ENCODE results near the gene CLEC1B.

The CLEC1B gene

DNA sequence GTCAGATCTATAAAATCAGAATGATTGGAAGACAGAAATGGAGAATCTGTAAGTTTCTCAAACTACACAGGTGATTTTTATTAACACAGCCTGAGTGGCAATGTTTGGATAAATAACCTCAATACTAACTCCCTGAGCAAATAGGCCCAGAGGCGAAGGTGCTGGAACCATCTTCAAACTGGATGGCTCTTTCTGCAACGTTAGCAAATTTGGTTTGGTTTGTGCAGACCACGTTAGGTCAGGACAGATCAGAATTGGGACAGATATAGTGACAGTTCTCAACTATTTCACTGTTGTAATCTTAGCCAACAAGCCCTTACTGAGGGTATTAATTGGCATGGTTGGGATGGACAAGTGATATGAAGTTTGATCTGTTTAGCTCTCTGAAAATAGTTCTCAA is 22.4 kb upstream of the CLEC1B start:
- H3K4me3 ChIP-seq (ENCODE audit: low read depth, low read length), result no peak overlapping the region
- no peak for DNase-seq (ENCODE audit: low read depth)
- TF ChIP-seq POLR2A (IDR thresholded peaks at IDR 0.05; ENCODE audit: extremely low read depth, insufficient read length) (no peak), MYC (IDR thresholded peaks at IDR 0.05; ENCODE audit: low read depth, low read length) (no peak)
- TF ChIP-seq, protein P1, sequence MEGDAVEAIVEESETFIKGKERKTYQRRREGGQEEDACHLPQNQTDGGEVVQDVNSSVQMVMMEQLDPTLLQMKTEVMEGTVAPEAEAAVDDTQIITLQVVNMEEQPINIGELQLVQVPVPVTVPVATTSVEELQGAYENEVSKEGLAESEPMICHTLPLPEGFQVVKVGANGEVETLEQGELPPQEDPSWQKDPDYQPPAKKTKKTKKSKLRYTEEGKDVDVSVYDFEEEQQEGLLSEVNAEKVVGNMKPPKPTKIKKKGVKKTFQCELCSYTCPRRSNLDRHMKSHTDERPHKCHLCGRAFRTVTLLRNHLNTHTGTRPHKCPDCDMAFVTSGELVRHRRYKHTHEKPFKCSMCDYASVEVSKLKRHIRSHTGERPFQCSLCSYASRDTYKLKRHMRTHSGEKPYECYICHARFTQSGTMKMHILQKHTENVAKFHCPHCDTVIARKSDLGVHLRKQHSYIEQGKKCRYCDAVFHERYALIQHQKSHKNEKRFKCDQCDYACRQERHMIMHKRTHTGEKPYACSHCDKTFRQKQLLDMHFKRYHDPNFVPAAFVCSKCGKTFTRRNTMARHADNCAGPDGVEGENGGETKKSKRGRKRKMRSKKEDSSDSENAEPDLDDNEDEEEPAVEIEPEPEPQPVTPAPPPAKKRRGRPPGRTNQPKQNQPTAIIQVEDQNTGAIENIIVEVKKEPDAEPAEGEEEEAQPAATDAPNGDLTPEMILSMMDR (IDR thresholded peaks at IDR 0.05; ENCODE audit: low read depth, low read length), result no peak
- TF ChIP-seq, protein P2, sequence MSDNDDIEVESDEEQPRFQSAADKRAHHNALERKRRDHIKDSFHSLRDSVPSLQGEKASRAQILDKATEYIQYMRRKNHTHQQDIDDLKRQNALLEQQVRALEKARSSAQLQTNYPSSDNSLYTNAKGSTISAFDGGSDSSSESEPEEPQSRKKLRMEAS (IDR thresholded peaks at IDR 0.05; ENCODE audit: low read depth, low read length), result no peak

DNA sequence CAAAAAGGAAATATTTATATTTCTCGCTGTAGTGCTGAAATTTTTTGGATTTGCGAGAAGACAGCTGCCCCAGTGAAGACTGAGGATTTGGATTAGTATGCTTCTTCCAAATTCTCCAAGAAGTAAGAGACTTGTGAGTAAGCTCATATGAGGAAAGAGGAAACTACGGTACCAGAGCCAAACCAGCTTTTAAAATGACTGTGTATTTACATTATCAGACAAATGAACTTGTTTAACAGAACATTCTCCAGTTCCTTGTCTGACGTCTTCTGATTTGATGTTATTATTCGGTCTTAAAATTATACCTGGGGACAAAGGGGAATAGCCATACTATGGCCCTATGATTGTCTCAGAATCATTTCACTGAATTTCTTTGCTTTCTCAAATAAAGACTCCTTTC is 19.5 kb upstream of the CLEC1B start:
- TF ChIP-seq, protein P1 (IDR thresholded peaks at IDR 0.05; ENCODE audit: low read depth, low read length), result no peak
- TF ChIP-seq MYC (IDR thresholded peaks at IDR 0.05; ENCODE audit: low read depth, low read length) (no peak), POLR2A (IDR thresholded peaks at IDR 0.05; ENCODE audit: extremely low read depth, insufficient read length) (no peak)
- TF ChIP-seq, protein P2 (IDR thresholded peaks at IDR 0.05; ENCODE audit: low read depth, low read length), result no peak
- H3K4me3 ChIP-seq (ENCODE audit: low read depth, low read length), result no peak overlapping the region
- no peak for DNase-seq (ENCODE audit: low read depth)

DNA sequence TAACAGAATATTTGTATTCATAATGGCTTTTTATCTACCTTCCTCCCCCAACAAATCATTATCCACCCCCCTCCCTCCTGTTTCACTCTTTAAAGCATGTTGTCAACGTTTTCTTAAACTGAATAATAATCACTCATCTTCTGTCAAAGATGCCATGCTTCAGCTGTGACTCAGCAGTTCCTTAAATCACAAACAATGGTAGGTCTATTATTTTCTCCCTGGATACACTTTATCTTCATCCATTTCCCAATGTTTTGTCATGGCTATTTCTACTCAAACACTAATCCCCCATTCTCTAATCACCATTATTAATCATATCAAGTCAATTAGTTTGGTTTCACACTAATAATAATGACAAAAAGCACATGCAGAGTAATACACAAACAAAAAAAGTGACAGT is 18.0 kb upstream of the CLEC1B start:
- H3K4me3 ChIP-seq (ENCODE audit: low read depth, low read length), result no peak overlapping the region
- DNase-seq (ENCODE audit: low read depth), result peak; percentile 16
- TF ChIP-seq POLR2A (IDR thresholded peaks at IDR 0.05; ENCODE audit: extremely low read depth, insufficient read length) (no peak), MYC (IDR thresholded peaks at IDR 0.05; ENCODE audit: low read depth, low read length) (no peak)
- TF ChIP-seq, protein P1 (IDR thresholded peaks at IDR 0.05; ENCODE audit: low read depth, low read length), result no peak
- TF ChIP-seq, protein P2 (IDR thresholded peaks at IDR 0.05; ENCODE audit: low read depth, low read length), result no peak

DNA sequence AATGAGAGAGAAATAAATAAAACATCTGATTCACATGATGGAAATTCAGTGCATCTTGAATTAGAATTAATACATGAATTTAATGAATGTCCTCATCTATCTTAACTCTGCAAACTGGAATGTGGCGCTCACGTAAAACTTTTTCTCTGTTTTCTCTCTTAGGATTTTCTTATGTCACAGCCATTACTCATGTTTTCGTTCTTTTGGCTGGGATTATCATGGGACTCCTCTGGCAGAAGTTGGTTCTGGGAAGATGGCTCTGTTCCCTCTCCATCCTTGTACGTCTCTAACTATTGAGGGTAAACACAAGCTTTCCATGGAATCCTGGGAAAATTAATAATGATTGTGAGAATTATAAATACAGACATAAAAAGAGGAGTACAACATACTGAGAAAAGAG is 16.5 kb upstream of the CLEC1B start:
- TF ChIP-seq POLR2A (IDR thresholded peaks at IDR 0.05; ENCODE audit: extremely low read depth, insufficient read length) (no peak), MYC (IDR thresholded peaks at IDR 0.05; ENCODE audit: low read depth, low read length) (no peak)
- TF ChIP-seq, protein P2 (IDR thresholded peaks at IDR 0.05; ENCODE audit: low read depth, low read length), result no peak
- TF ChIP-seq, protein P1 (IDR thresholded peaks at IDR 0.05; ENCODE audit: low read depth, low read length), result no peak
- no peak overlapping the region for H3K4me3 ChIP-seq (ENCODE audit: low read depth, low read length)
- DNase-seq (ENCODE audit: low read depth), result no peak

DNA sequence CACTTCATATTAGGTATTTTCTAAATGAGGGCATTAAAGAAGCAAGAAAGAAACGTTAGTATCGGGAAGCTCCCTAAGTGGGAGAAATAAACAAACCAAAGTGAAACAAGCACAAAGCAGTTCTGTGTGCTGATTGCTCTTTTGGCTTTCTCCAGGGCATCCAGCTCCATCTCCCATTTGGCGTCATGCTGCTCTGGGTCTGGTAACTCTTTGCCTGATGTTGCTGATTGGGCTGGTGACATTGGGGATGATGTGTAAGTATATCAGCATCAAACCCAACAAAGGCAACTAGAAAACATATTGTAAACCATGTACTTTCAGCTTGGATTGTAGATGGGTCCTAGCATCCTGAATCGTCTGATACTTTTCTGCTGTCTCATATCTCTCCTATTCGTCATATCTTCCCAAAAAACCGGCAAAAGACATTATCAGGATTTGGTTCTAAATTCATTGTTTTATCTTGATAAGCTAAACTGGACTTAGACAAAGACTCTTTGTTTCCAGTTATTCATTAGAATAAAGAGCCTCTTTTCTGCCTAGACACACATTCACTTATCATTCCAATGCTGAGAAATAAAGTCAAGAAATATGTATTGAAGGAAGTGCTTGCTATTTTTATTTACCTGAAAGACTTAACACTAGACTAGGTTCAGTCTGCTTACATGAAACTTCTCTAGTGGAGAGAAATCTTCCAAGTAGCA is 13.9 kb upstream of the CLEC1B start:
- DNase-seq (ENCODE audit: low read depth), result no peak
- H3K4me3 ChIP-seq (ENCODE audit: low read depth, low read length), result no peak overlapping the region
- TF ChIP-seq MYC (IDR thresholded peaks at IDR 0.05; ENCODE audit: low read depth, low read length), result no peak
- TF ChIP-seq POLR2A (IDR thresholded peaks at IDR 0.05; ENCODE audit: extremely low read depth, insufficient read length), result no peak
- TF ChIP-seq, protein P1 (IDR thresholded peaks at IDR 0.05; ENCODE audit: low read depth, low read length), result no peak
- TF ChIP-seq, protein P2 (IDR thresholded peaks at IDR 0.05; ENCODE audit: low read depth, low read length), result no peak

Data from NB4 (cell line).